GM15510 (cell line): ENCODE results near the gene MYO1F.

ENCODE experiments used
- POLR2A ChIP-seq: IDR thresholded peaks from 3 replicates; pipeline ENCODE4 v1.6.1; 2011; ENCODE audit warnings: borderline replicate concordance; ENCODE audit not compliant: insufficient read length; ENCODE audit errors: extremely low read depth

The MYO1F gene

GRCh38 chr19:8481616-8482015, 95.6 kb downstream of the MYO1F start:
- no peak for TF ChIP-seq POLR2A

GRCh38 chr19:8481201-8481600, 96.0 kb downstream of the MYO1F start:
- no peak for TF ChIP-seq POLR2A

- no peak for TF ChIP-seq POLR2A
These were observed 98.6 kb downstream of the MYO1F start for GRCh38 chr19:8478598-8478997.

DNA sequence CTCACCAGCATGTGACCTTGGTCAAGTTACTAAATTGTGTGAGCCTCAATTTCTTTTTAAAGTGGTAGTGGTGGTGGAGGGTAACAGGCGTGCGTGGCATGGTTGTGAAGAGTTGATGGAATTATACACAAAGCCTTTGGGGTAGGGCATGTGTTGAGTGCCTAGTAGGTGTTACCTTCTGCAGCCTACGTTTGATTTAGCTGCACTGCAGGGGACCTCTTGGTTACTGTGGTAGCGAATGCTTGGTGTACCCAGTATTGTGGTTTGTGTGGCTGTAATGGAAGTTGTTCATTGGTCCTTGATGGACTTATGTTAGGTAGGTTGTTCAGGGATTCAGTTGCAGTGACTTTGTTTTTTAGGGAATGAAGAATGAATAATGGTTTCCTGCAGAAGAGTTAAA, 99.4 kb downstream of the MYO1F start:
- TF ChIP-seq POLR2A: no peak

DNA sequence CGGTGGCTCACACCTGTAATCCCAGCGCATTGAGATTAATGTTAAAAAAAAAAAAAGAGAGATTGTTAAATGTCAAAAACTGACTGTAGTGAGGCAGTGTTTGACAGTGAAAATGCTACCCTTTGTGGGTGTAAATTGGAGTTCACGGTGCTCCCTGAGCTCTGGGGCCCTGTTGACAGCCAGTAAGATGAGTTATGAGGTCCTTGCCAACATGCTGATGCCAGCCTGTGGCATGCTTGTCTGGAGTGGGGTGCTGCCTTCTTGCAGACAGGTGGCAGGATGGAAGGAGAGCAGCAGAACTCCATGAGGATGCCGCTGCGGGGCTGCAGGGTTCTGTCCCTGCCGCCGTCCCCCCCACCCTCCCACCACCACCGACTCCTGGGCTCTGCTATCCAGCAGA, 100.7 kb downstream of the MYO1F start:
- no peak for TF ChIP-seq POLR2A

DNA sequence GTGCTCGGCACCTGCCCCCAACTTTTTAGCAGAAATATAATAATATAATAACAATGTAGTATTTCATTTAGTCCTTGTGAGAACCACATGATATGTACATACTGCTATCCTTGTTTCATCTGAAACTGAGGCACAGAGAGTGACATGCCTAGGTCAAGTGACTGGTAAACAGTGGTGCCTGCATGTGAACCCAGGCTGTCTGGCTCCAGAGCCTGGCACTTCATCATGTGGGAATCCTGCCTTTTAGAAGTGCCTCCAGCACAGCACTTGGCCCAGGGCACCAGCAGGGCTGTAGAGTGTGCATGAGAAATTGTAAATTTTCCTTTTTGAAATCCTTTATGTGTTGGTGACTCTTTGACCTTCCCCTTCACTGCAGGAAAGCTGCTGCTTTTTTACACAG, 102.2 kb downstream of the MYO1F start:
- no peak for TF ChIP-seq POLR2A

- no peak for TF ChIP-seq POLR2A
These were observed 103.4 kb downstream of the MYO1F start for GRCh38 chr19:8473648-8474476.
